Upper lobe of left lung (tissue), 6 donors: ENCODE results near the gene IRF5. TPM values are rescaled to one million over a fixed set of nuclear protein-coding genes. Genes with fewer than 3 reads are reported as not detected.

Experiments used
- ATAC-seq, 2 donors: fragments of 200-7000 bp; cut with Tn5 transposase; one replicate each; pipeline ENCODE4 v1.9.1; 2022; ENCODE audit warnings: mild to moderate bottlenecking in 2 of 2, moderate library complexity in 2 of 2; ENCODE audit not compliant: low FRiP score in 2 of 2
- DNase-seq, 2 donors: peaks; one replicate each; pipeline ENCODE4 v3.0.0-alpha.2; 2019 to 2020
- H3K27ac ChIP-seq, 4 donors: fragments of 200-600 bp; sonication (generic); one replicate each; pipeline ENCODE4 v1.5.1; 2016 to 2019
- H3K27me3 ChIP-seq, 4 donors: fragments of 200-600 bp; sonication (generic); one replicate each; pipeline ENCODE4 v1.5.1; 2017 to 2019
- H3K36me3 ChIP-seq, 4 donors: fragments of 200-600 bp; sonication (generic); one replicate each; pipeline ENCODE4 v1.5.1; 2016 to 2019
- H3K4me1 ChIP-seq, 4 donors: fragments of 200-600 bp; sonication (generic); one replicate each; pipeline ENCODE4 v1.5.1; 2018 to 2019
- H3K4me3 ChIP-seq, 4 donors: fragments of 200-600 bp; sonication (generic); one replicate each; pipeline ENCODE4 v1.5.1; 2017 to 2019; ENCODE audit warnings: mild to moderate bottlenecking in 2 of 4, moderate library complexity in 1 of 4
- H3K9me3 ChIP-seq, 4 donors: fragments of 200-600 bp; sonication (generic); one replicate each; pipeline ENCODE4 v1.5.1; 2018 to 2019
- EP300 ChIP-seq, 4 donors: sonication (generic); formaldehyde crosslinking; IDR thresholded peaks; one replicate each; pipeline ENCODE4 v1.5.1; 2017; ENCODE audit warnings: antibody characterized with exemption in 4 of 4, control low read depth in 2 of 4
- POLR2A ChIP-seq, 4 donors: fragments of 450-650 bp; IDR thresholded peaks; one replicate each; pipeline ENCODE4 v1.5.1; 2016 to 2017; ENCODE audit warnings: antibody characterized with exemption in 4 of 4, mild to moderate bottlenecking in 2 of 4
- POLR2AphosphoS5 ChIP-seq, 2 donors: sonication (generic); formaldehyde crosslinking; IDR thresholded peaks; one replicate each; pipeline ENCODE4 v1.5.1; 2017; ENCODE audit warnings: antibody characterized with exemption in 2 of 2
- WGBS, 2 donors: methylation state at CpG; one replicate each; pipeline ENCODE4 v1.1.5; 2017 to 2018; 5-methylcytosine and 5-hydroxymethylcytosine counted together
- total RNA-seq, 6 donors: library from RNA; depleted of rRNA in 4 of 6; stranded (reverse); fragments of >200 nt in 4 of 6; gene quantifications; one replicate each; pipeline versions ENCODE4 v1.1.0 to v1.2.1, GENCODE V29; 2016 to 2021
- TF ChIP-seq, protein P1 (sequence below), 6 experiments: fragments of 450-650 bp in 4 of 6; fragments of 200-600 bp in 2 of 6; sonication (generic) in 2 of 6; IDR thresholded peaks; one replicate each; pipeline ENCODE4 v1.5.1; 2016 to 2019; ENCODE audit warnings: antibody characterized with exemption in 6 of 6
- donor health status: DM: no; HTN: no; CAD: no; lungs with moderate emphysema.
- donor health status: DM: no; HTN: yes; CAD: no; lungs with severe emphysema.

The IRF5 gene
- total RNA-seq, 6 donors from 2014 or later: 10.7 to 83.8 (median 45.8) TPM

DNA sequence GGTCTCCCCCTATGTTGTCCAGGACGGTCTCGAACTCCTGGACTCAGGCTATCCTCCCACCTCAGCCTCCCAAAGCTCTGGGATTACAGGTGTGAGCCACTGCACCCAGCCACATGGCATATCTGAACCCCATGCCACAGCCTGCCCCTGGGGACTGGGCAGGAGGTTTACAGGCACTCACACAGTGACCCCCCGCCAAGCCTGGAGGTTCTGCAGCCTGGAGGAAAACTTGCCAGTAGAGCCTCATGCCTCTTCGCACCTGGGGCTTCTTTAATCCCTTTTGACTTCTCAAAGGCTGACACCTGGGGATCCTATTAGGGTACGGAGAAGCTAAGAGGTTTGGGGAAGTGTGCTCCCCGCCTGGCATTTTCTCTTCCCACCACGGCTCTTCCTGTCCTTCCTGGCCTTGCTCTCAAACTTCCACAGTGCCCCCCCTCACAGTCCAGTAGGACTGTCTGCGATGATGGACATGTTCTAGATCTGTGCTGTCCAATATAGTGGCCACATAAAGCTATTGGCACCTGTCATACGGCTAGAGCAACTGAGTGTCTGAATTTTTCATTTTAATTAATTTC, 15.8 kb upstream of the IRF5 start:
- H3K27me3 ChIP-seq: peaks cover 0 to 4% (median 0%) of the 10 kb centered on the region in 4 donors
- H3K27ac ChIP-seq: no peak overlapping the region
- 68 to 75% methylated on average over 5 to 9 of the region's 9 CpGs for WGBS, 2 donors
- no peak for TF ChIP-seq POLR2AphosphoS5 (IDR thresholded peaks at IDR 0.05)
- TF ChIP-seq, protein P1, sequence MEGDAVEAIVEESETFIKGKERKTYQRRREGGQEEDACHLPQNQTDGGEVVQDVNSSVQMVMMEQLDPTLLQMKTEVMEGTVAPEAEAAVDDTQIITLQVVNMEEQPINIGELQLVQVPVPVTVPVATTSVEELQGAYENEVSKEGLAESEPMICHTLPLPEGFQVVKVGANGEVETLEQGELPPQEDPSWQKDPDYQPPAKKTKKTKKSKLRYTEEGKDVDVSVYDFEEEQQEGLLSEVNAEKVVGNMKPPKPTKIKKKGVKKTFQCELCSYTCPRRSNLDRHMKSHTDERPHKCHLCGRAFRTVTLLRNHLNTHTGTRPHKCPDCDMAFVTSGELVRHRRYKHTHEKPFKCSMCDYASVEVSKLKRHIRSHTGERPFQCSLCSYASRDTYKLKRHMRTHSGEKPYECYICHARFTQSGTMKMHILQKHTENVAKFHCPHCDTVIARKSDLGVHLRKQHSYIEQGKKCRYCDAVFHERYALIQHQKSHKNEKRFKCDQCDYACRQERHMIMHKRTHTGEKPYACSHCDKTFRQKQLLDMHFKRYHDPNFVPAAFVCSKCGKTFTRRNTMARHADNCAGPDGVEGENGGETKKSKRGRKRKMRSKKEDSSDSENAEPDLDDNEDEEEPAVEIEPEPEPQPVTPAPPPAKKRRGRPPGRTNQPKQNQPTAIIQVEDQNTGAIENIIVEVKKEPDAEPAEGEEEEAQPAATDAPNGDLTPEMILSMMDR (IDR thresholded peaks at IDR 0.05): no peak
- TF ChIP-seq POLR2A (IDR thresholded peaks at IDR 0.05): no peak
- no peak for TF ChIP-seq EP300 (IDR thresholded peaks at IDR 0.05)
- H3K36me3 ChIP-seq: no peaks in the 10 kb centered on the region
- no peak for DNase-seq
- no peak overlapping the region for H3K4me3 ChIP-seq
- H3K9me3 ChIP-seq: no peaks in the 10 kb centered on the region
- no peak for ATAC-seq
- peaks cover 0 to 9% (median 0%) of the 10 kb centered on the region in 4 donors for H3K4me1 ChIP-seq

DNA sequence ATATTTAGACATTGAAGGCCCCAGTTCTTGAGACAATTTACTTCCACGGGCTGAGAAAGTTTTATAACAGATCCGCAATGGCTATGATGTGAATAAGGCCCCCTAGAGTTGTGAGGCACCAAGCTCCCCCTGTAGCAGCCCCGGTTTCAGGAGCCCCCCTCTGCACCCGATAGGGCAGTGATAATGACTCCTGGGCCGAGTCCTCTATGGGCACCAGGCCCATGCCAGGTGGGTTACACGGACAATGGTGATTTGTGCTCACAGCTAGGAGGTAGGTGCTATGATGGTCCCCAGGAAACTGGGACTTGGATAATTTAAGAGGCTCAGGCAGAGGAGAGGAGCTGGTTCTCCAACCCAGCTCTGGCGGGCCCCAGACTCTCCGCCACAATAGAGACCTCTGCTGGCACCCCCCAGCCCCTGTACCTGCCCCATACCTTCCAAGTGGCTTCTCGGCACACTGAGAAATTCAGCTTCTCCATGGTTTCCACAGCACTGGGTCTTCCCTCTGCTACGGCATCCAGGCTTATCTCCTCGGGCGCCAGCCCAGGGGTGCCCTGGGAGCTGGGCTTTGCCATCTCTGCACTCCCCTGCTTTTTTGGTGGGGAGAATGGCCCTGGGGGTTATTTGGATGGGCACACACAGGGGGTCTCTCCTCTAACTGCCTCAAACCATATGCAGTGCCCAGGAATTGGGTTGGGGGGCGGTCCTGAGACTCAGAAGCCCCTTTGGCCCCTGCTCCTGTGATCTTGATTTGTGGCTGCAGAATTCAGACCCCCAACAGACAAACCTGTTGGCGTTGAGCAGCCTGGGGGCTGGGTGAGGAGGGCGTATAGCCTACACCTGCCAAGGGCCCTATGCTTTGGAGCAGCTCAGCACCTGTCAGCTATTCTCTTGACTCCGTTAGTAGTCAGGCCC, 15.0 kb upstream of the IRF5 start:
- H3K27me3 ChIP-seq: peaks cover 0 to 4% (median 0%) of the 10 kb centered on the region in 4 donors
- H3K27ac ChIP-seq: no peak overlapping the region
- peaks cover 0 to 9% (median 0%) of the 10 kb centered on the region in 4 donors for H3K4me1 ChIP-seq
- H3K36me3 ChIP-seq: no peaks in the 10 kb centered on the region
- H3K9me3 ChIP-seq: no peaks in the 10 kb centered on the region
- no peak for TF ChIP-seq EP300 (IDR thresholded peaks at IDR 0.05)
- DNase-seq: peak; percentile 18 to 24
- 82 to 94% methylated on average over 7 to 16 of the region's 16 CpGs for WGBS, 2 donors
- no peak overlapping the region for H3K4me3 ChIP-seq
- ATAC-seq: no peak

DNA sequence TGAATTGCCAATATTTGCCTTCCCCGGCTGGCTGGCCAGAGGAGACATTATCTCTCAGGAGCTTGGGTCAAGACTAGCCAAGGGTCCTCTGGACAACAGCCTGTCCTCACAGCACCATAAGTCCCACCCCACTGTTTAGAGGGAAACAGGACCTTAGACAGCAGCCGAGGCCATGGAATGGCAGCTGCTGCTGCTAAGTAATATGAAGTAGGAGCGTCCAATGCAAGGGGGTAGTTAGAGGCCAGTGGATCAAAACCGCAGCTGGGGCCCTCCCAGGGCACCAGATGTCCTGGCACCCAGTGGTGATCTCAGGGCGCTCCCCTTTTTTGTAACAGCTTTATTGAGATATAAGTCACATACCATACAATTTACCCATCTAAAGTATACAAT, 14.3 kb upstream of the IRF5 start:
- WGBS, 2 donors: 77 to 86% methylated on average over 3 to 5 of the region's 5 CpGs
- H3K27me3 ChIP-seq: peaks cover 0 to 4% (median 0%) of the 10 kb centered on the region in 4 donors
- DNase-seq: peak in 1 of 2 donors; percentile 2

DNA sequence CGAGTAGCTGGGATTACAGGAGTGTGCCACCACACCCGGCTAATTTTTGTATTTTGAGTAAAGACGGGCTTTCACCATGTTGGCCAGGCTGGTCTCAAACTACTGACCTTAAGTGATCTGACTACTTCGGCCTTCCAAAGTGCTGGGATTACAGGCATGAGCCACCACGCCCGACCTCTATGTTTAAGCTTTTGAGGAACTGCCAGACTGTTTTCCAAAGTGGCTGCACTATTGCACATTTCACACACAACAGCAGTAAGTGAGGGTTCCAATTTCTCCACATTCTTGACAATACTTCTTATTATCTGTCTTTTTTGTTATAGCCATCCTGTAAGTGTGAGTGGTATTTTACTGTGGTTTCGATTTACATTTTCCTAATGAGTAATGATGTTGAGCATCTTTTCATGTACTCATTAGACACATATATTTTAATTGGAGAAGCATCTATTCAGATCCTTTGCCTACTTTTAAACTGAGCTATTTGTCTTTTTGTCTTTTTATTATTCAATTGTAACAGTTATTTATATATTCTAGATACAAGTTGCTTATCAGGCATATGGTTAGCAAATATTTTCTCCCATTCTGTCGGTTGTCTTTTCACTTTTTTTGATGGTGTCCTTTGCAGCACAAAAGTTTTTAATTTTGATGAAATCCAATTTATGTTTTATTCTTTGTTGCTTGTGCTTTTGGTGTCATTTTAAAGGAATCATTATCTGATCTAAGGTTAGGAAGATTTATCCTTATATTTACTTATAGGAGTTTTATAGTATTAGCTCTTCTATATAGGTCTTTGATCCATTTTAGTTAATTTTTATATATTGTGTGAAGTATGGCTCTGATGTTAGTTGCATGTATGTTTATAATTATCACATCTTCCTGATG, 12.8 kb upstream of the IRF5 start:
- H3K36me3 ChIP-seq: no peaks in the 10 kb centered on the region
- ATAC-seq (no peak), DNase-seq (no peak)
- no peak overlapping the region for H3K27ac ChIP-seq
- TF ChIP-seq, protein P1 (IDR thresholded peaks at IDR 0.05): no peak
- no peak for TF ChIP-seq EP300 (IDR thresholded peaks at IDR 0.05)
- TF ChIP-seq POLR2A (IDR thresholded peaks at IDR 0.05): no peak
- no peak for TF ChIP-seq POLR2AphosphoS5 (IDR thresholded peaks at IDR 0.05)
- peaks cover 0 to 9% (median 0%) of the 10 kb centered on the region in 4 donors for H3K4me1 ChIP-seq
- peaks cover 0 to 4% (median 0%) of the 10 kb centered on the region in 4 donors for H3K27me3 ChIP-seq
- no peak overlapping the region for H3K4me3 ChIP-seq
- WGBS, 2 donors: 74 to 79% methylated on average over 8 of the region's 8 CpGs
- H3K9me3 ChIP-seq: no peaks in the 10 kb centered on the region

More for the DNA sequence above, 14.3 kb upstream of the IRF5 start:
- Histone ChIP-seq H3K4me1 (peaks cover 0 to 9% (median 0%) of the 10 kb centered on the region in 4 donors), H3K27ac (no peak overlapping the region), H3K9me3 (no peaks in the 10 kb centered on the region), H3K4me3 (no peak overlapping the region), H3K36me3 (no peaks in the 10 kb centered on the region)
- TF ChIP-seq POLR2AphosphoS5 (IDR thresholded peaks at IDR 0.05): no peak
- TF ChIP-seq, protein P1 (IDR thresholded peaks at IDR 0.05): no peak
- no peak for TF ChIP-seq POLR2A (IDR thresholded peaks at IDR 0.05)
- no peak for TF ChIP-seq EP300 (IDR thresholded peaks at IDR 0.05)
- no peak for ATAC-seq
